ENCODE data around the gene RPLP1.

Gene RPLP1

GRCh38 chr15:69498282-69498681 is 45.7 kb downstream of the RPLP1 start:
- DNase-seq (ENCODE audit: low spot score), result no peak

- DNase-seq (ENCODE audit: low spot score), result no peak
Observed at GRCh38 chr15:69498987-69499386, 46.4 kb downstream of the RPLP1 start.

GRCh38 chr15:69499521-69500211 is 47.0 kb downstream of the RPLP1 start:
- no peak for DNase-seq (ENCODE audit: low spot score)

GRCh38 chr15:69500339-69500738 is 47.7 kb downstream of the RPLP1 start:
- no peak for DNase-seq (ENCODE audit: low spot score)

- no peak for DNase-seq (ENCODE audit: low spot score)
Observed at GRCh38 chr15:69501456-69501855, 48.8 kb downstream of the RPLP1 start.

GRCh38 chr15:69502470-69503045 is 49.9 kb downstream of the RPLP1 start:
- DNase-seq (ENCODE audit: low spot score), result no peak

GRCh38 chr15:69504352-69505040 is 51.9 kb downstream of the RPLP1 start:
- no peak for DNase-seq (ENCODE audit: low spot score)
